Measurements from ENCODE around the gene SPTLC3.

SPTLC3 gene

GRCh38 chr20:13110796-13111195 lies 102.0 kb downstream of the SPTLC3 start:
- Histone ChIP-seq H3K4me3 (ENCODE audit: low read length) (no peak overlapping the region), H3K9me3 (ENCODE audit: control insufficient read depth, insufficient read depth, low read length) (no peaks in the 10 kb centered on the region), H3K36me3 (ENCODE audit: control insufficient read depth, insufficient read depth, low read length) (no peaks in the 10 kb centered on the region), H3K27ac (ENCODE audit: low read length) (no peak overlapping the region), H3K27me3 (ENCODE audit: control insufficient read depth, insufficient read depth, low read length) (no peaks in the 10 kb centered on the region), H3K4me1 (ENCODE audit: control insufficient read depth, insufficient read depth, low read length) (no peaks in the 10 kb centered on the region)
- WGBS (ENCODE audit: insufficient coverage, insufficient read length), result no CpG with 5 or more reads among the region's 2 CpGs
- no peak for DNase-seq (ENCODE audit: low read depth, low spot score)

- no peaks in the 10 kb centered on the region for H3K4me1 ChIP-seq (ENCODE audit: control insufficient read depth, insufficient read depth, low read length)
- no peaks in the 10 kb centered on the region for H3K27me3 ChIP-seq (ENCODE audit: control insufficient read depth, insufficient read depth, low read length)
- DNase-seq (ENCODE audit: low read depth, low spot score), result no peak
- no peak overlapping the region for H3K27ac ChIP-seq (ENCODE audit: low read length)
- H3K4me3 ChIP-seq (ENCODE audit: low read length), result no peak overlapping the region
- H3K9me3 ChIP-seq (ENCODE audit: control insufficient read depth, insufficient read depth, low read length), result no peaks in the 10 kb centered on the region
- no CpG with 5 or more reads among the region's 5 CpGs for WGBS (ENCODE audit: insufficient coverage, insufficient read length)
- no peaks in the 10 kb centered on the region for H3K36me3 ChIP-seq (ENCODE audit: control insufficient read depth, insufficient read depth, low read length)
Measured at GRCh38 chr20:13111249-13111911, 102.6 kb downstream of the SPTLC3 start.

DNA sequence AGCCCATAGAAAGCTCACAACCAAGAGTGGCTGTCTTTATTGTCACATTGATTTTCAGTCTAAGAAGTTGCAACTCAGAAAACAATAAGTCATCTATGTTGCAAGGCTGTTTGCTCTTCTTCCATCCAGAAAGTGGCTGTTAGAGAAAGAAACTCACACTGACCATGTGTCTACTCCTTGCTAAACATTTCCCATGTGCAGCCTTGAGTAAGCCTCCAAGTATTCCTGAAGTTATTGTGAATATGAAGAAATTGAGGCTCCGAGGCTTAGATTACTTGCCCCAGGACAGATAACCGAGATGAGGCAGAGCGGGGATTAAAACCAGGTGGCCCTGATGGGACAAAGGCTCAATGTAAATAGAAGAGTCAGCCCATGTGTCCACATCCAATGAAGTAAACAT lies 105.0 kb downstream of the SPTLC3 start:
- Histone ChIP-seq H3K4me3 (ENCODE audit: low read length) (no peak overlapping the region), H3K27me3 (ENCODE audit: control insufficient read depth, insufficient read depth, low read length) (no peaks in the 10 kb centered on the region), H3K4me1 (ENCODE audit: control insufficient read depth, insufficient read depth, low read length) (no peaks in the 10 kb centered on the region), H3K36me3 (ENCODE audit: control insufficient read depth, insufficient read depth, low read length) (no peaks in the 10 kb centered on the region), H3K27ac (ENCODE audit: low read length) (no peak overlapping the region), H3K9me3 (ENCODE audit: control insufficient read depth, insufficient read depth, low read length) (no peaks in the 10 kb centered on the region)
- no CpG with 5 or more reads among the region's 3 CpGs for WGBS (ENCODE audit: insufficient coverage, insufficient read length)
- DNase-seq (ENCODE audit: low read depth, low spot score), result no peak

DNA sequence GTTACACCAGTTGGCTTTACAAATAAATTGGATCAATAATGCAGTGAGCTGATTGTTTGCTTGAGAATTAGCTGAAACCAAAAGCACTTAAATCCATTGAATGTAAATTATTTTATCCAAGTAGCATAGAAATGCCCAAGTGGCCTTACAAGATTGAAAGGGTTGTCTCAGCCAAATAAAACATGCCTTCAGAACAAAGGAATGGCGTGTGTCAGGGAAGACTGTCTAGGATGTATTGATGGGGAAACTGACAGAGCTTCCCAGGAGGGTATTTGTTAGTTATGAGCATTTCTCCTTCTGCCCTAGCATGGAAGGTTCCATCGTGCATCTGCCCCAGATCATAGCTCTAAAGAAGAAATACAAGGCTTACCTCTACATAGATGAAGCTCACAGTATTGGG lies 108.4 kb downstream of the SPTLC3 start:
- Histone ChIP-seq H3K27me3 (ENCODE audit: control insufficient read depth, insufficient read depth, low read length) (no peaks in the 10 kb centered on the region), H3K36me3 (ENCODE audit: control insufficient read depth, insufficient read depth, low read length) (no peaks in the 10 kb centered on the region), H3K9me3 (ENCODE audit: control insufficient read depth, insufficient read depth, low read length) (no peaks in the 10 kb centered on the region), H3K27ac (ENCODE audit: low read length) (no peak overlapping the region), H3K4me3 (ENCODE audit: low read length) (no peak overlapping the region), H3K4me1 (ENCODE audit: control insufficient read depth, insufficient read depth, low read length) (no peaks in the 10 kb centered on the region)
- no CpG with 5 or more reads among the region's 2 CpGs for WGBS (ENCODE audit: insufficient coverage, insufficient read length)
- no peak for DNase-seq (ENCODE audit: low read depth, low spot score)

DNA sequence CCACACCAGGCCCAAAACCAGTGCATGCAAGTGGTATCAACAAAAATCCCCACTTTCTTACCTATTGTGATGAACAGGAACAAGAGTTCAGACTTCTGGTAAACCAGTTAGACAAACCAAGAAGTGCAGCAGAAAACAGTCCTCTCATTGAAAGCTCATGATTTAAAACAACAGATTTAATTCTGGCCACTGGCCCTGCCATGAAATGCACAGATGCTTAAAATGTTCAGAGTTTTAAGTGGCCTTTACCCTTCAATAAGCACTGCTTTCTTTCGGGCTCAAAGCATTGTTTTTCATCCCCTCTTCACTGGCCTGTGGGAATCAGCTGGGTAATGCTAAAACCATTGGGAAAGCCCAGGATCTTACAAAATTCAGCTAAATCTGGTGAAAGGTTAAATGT lies 109.9 kb downstream of the SPTLC3 start:
- no peak for DNase-seq (ENCODE audit: low read depth, low spot score)
- H3K4me1 ChIP-seq (ENCODE audit: control insufficient read depth, insufficient read depth, low read length), result no peaks in the 10 kb centered on the region
- H3K4me3 ChIP-seq (ENCODE audit: low read length), result no peak overlapping the region
- no CpG with 5 or more reads among the region's 1 CpG for WGBS (ENCODE audit: insufficient coverage, insufficient read length)
- H3K36me3 ChIP-seq (ENCODE audit: control insufficient read depth, insufficient read depth, low read length), result no peaks in the 10 kb centered on the region
- no peak overlapping the region for H3K27ac ChIP-seq (ENCODE audit: low read length)
- H3K9me3 ChIP-seq (ENCODE audit: control insufficient read depth, insufficient read depth, low read length), result no peaks in the 10 kb centered on the region
- no peaks in the 10 kb centered on the region for H3K27me3 ChIP-seq (ENCODE audit: control insufficient read depth, insufficient read depth, low read length)

DNA sequence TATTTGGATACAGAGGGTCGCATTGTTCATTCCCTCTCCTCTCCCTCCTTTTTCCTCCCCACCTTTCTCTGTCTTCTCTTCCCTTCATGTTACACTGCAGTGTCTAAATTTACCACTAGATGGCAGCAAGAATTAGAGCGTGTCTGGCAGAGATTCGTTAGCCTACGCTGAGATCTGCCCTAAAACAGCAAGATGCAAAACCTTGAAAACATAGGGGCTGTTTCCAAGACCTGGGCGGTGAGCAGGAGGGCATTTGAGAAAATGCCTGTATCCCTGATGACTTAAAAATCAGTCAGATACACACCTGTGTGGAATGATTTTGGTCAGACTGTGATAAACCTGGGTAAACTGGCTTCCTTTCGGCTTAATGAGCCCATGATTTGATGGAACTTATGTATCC lies 110.8 kb downstream of the SPTLC3 start:
- Histone ChIP-seq H3K4me3 (ENCODE audit: low read length) (no peak overlapping the region), H3K36me3 (ENCODE audit: control insufficient read depth, insufficient read depth, low read length) (no peaks in the 10 kb centered on the region), H3K9me3 (ENCODE audit: control insufficient read depth, insufficient read depth, low read length) (no peaks in the 10 kb centered on the region), H3K27ac (ENCODE audit: low read length) (no peak overlapping the region), H3K27me3 (ENCODE audit: control insufficient read depth, insufficient read depth, low read length) (no peaks in the 10 kb centered on the region), H3K4me1 (ENCODE audit: control insufficient read depth, insufficient read depth, low read length) (no peaks in the 10 kb centered on the region)
- DNase-seq (ENCODE audit: low read depth, low spot score), result peak; percentile 58
- no CpG with 5 or more reads among the region's 6 CpGs for WGBS (ENCODE audit: insufficient coverage, insufficient read length)

- Histone ChIP-seq H3K27me3 (ENCODE audit: control insufficient read depth, insufficient read depth, low read length) (no peaks in the 10 kb centered on the region), H3K9me3 (ENCODE audit: control insufficient read depth, insufficient read depth, low read length) (no peaks in the 10 kb centered on the region), H3K27ac (ENCODE audit: low read length) (no peak overlapping the region), H3K4me3 (ENCODE audit: low read length) (no peak overlapping the region), H3K4me1 (ENCODE audit: control insufficient read depth, insufficient read depth, low read length) (no peaks in the 10 kb centered on the region), H3K36me3 (ENCODE audit: control insufficient read depth, insufficient read depth, low read length) (no peaks in the 10 kb centered on the region)
- no peak for DNase-seq (ENCODE audit: low read depth, low spot score)
- WGBS (ENCODE audit: insufficient coverage, insufficient read length), result no CpG with 5 or more reads among the region's 1 CpG
Measured at GRCh38 chr20:13120471-13120870, 111.7 kb downstream of the SPTLC3 start.

DNA sequence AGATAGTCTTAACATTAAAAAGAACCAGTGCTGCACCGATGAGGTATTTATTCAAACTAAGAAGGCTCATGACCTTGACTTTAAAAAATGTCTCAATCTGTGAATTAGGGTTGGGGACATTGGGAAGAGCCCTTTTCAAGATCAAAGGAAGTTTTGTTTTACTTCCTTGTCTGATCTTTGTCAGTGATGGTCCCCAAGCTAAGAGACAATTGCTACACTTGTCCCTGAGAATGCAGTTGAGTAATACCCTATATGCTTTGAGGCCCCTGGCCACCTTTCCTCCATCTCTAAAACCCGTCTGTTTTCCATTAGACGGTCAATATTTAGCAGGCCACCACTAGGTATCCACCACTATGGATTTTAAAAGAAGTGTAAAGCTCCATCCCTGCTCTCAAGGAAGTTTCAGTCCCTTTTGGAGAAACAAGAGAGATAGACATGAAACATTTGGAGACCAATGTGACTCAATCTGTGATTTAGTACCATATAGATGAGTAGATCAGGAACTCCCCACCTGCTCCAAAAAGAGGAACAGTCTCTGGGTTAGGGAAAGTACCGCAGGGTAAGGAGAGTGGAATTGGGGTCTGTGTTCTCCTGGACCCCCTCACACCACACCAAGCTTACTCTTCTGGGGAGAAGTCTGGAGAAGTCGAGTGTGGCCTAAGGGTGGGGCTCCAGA lies 113.2 kb downstream of the SPTLC3 start:
- no peak for DNase-seq (ENCODE audit: low read depth, low spot score)
- Histone ChIP-seq H3K27me3 (ENCODE audit: control insufficient read depth, insufficient read depth, low read length) (no peaks in the 10 kb centered on the region), H3K27ac (ENCODE audit: low read length) (no peak overlapping the region), H3K9me3 (ENCODE audit: control insufficient read depth, insufficient read depth, low read length) (no peaks in the 10 kb centered on the region), H3K36me3 (ENCODE audit: control insufficient read depth, insufficient read depth, low read length) (no peaks in the 10 kb centered on the region), H3K4me3 (ENCODE audit: low read length) (no peak overlapping the region), H3K4me1 (ENCODE audit: control insufficient read depth, insufficient read depth, low read length) (no peaks in the 10 kb centered on the region)
- WGBS (ENCODE audit: insufficient coverage, insufficient read length), result no CpG with 5 or more reads among the region's 5 CpGs

DNA sequence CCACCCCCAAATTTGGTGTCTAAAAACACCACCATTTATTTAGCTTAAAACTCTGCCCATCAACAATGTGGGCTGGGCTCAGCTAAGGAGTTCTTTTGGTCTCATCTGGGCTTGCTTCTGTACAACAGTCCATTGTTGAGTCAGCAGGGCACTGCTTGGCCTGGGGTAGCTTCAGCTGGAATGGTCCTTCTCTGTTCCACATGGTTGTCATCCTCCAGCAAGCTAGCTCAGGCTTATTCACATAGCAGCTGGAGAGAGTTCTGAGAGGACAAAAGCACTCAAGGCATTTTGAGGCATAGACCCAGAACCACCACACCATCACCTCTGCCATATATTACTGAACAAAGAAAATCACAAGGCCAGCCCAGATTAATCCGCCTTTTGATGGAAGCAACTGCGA lies 116.7 kb downstream of the SPTLC3 start:
- no peak for DNase-seq (ENCODE audit: low read depth, low spot score)
- no CpG with 5 or more reads among the region's 2 CpGs for WGBS (ENCODE audit: insufficient coverage, insufficient read length)
- H3K36me3 ChIP-seq (ENCODE audit: control insufficient read depth, insufficient read depth, low read length), result no peaks in the 10 kb centered on the region
- H3K9me3 ChIP-seq (ENCODE audit: control insufficient read depth, insufficient read depth, low read length), result no peaks in the 10 kb centered on the region
- H3K4me3 ChIP-seq (ENCODE audit: low read length), result no peak overlapping the region
- H3K27ac ChIP-seq (ENCODE audit: low read length), result no peak overlapping the region
- H3K4me1 ChIP-seq (ENCODE audit: control insufficient read depth, insufficient read depth, low read length), result no peaks in the 10 kb centered on the region
- H3K27me3 ChIP-seq (ENCODE audit: control insufficient read depth, insufficient read depth, low read length), result no peaks in the 10 kb centered on the region

- no peak overlapping the region for H3K4me3 ChIP-seq (ENCODE audit: low read length)
- H3K9me3 ChIP-seq (ENCODE audit: control insufficient read depth, insufficient read depth, low read length), result no peaks in the 10 kb centered on the region
- no peaks in the 10 kb centered on the region for H3K27me3 ChIP-seq (ENCODE audit: control insufficient read depth, insufficient read depth, low read length)
- no CpG with 5 or more reads among the region's 1 CpG for WGBS (ENCODE audit: insufficient coverage, insufficient read length)
- H3K4me1 ChIP-seq (ENCODE audit: control insufficient read depth, insufficient read depth, low read length), result no peaks in the 10 kb centered on the region
- no peak overlapping the region for H3K27ac ChIP-seq (ENCODE audit: low read length)
- no peaks in the 10 kb centered on the region for H3K36me3 ChIP-seq (ENCODE audit: control insufficient read depth, insufficient read depth, low read length)
- no peak for DNase-seq (ENCODE audit: low read depth, low spot score)
Measured at GRCh38 chr20:13128173-13128572, 119.4 kb downstream of the SPTLC3 start.

Measured in iPS DF 6.9 (cell line).